ENCODE measurements around the gene APOC3.

The APOC3 gene

DNA sequence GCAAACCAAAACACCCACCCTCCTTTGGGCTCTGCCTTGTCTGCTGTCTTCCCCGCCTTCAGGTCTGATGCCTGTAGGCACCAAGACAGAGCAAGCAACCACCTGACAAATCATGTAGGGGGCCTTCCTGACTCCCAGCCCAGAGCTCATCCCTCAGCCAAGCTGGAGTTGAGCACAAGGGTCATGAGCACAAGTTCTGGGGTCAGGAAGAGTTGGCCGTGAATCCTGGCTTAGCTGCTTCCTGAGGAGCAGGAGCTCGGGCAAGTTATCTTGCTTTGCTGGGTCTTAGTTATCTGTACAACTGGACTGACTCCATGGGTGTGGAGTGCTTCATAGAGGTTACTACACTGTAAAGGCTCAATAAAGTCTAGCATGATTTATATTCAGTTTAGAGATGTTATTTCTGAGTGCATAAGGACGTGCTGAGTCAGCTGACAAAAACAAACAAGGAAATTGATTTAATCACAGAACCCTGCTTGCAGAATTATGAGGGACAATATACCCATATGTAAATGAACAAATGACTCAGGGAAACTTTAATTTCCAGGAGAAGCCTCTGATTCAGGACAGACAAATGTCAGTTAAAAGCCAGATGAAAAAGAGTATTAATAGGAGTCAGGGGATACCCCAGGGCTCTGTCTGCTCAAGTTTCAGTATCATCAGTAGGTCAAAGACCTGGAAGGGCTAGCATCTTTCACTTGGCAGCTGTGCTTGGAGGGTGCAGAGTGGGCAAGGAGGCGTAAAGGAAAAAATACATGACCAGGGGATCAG, 22.7 kb downstream of the APOC3 start:
- H3K4me3 ChIP-seq (ENCODE audit: low read length), result no peak overlapping the region
- no peak for DNase-seq (ENCODE audit: low read depth)

DNA sequence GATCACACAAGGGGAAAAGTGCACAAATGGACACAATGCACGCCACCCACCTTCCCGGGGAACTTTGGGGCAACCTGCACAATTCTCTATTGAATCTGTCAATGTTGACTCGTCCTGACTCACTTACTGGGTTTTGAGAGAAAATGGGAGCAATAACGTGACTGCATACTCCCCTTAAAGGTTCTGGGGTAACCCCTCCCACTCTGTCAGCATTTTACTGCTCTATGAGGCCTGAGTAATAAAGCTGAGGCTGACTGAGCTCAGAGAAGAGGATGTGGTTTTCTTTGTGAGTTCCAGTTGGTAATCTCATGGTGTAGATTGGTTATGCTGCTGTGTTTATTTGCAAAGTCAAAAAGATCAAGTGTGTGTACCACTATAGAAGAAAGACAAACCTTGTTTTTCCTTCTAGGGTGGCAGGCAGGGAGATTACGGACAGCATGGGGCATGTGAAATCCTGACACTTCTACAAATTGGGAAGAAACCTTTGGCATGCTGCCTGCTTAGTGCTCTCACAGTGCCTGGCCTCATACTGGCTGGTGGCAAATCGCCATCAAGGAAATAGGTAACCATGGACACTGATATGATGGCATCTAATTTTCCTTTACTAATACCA, 23.9 kb downstream of the APOC3 start:
- no peak overlapping the region for H3K4me3 ChIP-seq (ENCODE audit: low read length)
- TF ChIP-seq, protein P1, sequence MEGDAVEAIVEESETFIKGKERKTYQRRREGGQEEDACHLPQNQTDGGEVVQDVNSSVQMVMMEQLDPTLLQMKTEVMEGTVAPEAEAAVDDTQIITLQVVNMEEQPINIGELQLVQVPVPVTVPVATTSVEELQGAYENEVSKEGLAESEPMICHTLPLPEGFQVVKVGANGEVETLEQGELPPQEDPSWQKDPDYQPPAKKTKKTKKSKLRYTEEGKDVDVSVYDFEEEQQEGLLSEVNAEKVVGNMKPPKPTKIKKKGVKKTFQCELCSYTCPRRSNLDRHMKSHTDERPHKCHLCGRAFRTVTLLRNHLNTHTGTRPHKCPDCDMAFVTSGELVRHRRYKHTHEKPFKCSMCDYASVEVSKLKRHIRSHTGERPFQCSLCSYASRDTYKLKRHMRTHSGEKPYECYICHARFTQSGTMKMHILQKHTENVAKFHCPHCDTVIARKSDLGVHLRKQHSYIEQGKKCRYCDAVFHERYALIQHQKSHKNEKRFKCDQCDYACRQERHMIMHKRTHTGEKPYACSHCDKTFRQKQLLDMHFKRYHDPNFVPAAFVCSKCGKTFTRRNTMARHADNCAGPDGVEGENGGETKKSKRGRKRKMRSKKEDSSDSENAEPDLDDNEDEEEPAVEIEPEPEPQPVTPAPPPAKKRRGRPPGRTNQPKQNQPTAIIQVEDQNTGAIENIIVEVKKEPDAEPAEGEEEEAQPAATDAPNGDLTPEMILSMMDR (conservative IDR thresholded peaks at IDR 0.05; ENCODE audit: low read length), result no peak
- DNase-seq (ENCODE audit: low read depth), result peak; percentile 88

More for the DNA sequence above, 22.7 kb downstream of the APOC3 start:
- TF ChIP-seq, protein P1 (conservative IDR thresholded peaks at IDR 0.05; ENCODE audit: low read length), result no peak

DNA sequence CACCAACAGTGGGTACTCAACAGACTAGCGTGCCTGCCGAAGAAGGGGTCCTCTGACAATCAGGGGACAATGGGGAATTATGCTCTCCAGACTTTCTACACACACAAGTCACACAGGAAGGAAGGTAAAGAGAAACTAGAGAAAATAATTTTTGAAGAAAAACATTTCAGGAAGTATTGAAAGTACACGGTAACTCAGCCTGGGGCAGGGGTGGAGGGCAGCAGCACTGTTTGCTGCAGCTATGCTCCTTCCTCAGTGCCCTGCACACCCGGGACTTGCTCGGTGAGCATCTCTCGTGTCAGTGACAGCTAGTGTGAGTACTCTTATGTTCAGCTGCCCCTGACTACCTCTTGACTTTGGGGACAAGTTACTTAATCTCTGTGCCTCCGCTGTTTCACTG, 25.7 kb downstream of the APOC3 start:
- H3K4me3 ChIP-seq (ENCODE audit: low read length), result no peak overlapping the region
- no peak for DNase-seq (ENCODE audit: low read depth)
- TF ChIP-seq, protein P1 (conservative IDR thresholded peaks at IDR 0.05; ENCODE audit: low read length), result no peak

DNA sequence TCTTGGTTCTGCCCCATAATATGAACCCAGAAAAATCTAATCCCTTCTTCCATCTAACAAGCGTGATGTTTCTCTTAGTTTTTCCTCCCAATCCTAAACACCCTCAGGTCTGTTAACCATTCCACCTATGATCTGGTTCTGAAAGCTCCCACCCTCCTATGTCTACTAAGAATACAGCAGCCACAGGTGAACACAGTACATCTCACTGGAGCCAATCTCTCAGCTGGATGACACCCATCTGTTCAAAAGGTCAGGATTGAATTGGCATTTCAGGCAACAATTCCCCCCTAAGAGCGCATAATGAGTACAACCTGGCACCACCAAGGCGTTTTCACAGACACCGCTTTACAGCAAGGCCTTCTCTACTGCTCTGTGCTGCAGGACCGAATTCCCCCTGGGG, 26.7 kb downstream of the APOC3 start:
- H3K4me3 ChIP-seq (ENCODE audit: low read length), result no peak overlapping the region
- no peak for DNase-seq (ENCODE audit: low read depth)
- TF ChIP-seq, protein P1 (conservative IDR thresholded peaks at IDR 0.05; ENCODE audit: low read length), result no peak

DNA sequence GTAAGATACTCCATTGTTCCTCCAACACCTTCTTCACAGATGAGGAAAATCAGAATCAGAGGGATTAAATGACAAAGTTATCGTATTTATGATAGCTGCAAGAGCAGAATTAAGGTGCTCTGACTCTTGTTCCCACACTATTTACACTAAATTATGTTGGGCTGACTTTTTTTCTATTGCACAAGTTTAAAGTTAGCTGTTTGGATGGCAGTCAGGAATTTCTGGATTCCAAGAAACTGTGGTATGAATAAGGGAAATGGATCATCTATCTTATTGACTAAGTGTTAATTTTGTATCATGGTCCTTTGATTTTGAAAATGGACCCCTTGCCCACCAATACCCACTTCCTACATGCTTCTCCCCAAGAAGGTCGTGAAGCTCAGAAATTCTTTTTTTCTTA, 27.6 kb downstream of the APOC3 start:
- no peak overlapping the region for H3K4me3 ChIP-seq (ENCODE audit: low read length)
- TF ChIP-seq, protein P1 (conservative IDR thresholded peaks at IDR 0.05; ENCODE audit: low read length), result no peak
- peak; percentile 64 for DNase-seq (ENCODE audit: low read depth)

DNA sequence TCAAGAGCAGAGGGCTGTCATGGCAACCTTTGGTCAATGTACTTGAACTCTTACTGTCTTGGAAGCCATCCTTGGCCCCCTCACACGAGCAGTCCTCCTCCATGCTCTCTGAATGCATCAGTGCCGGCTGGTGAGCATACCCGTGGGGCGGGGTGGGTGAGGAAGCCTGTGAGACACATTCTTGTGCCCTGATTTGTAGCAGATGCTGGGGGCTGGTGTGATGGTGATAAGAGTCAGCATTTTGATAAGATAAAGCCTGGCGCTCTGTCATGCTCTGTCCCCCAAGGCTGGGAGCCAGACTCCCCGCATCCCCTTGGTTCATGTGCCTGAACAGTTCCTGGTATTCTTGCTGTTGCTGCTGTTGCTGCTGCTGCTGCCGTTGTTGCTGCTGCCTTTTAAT, 28.2 kb downstream of the APOC3 start:
- TF ChIP-seq, protein P1 (conservative IDR thresholded peaks at IDR 0.05; ENCODE audit: low read length), result no peak
- no peak for DNase-seq (ENCODE audit: low read depth)
- H3K4me3 ChIP-seq (ENCODE audit: low read length), result no peak overlapping the region

DNA sequence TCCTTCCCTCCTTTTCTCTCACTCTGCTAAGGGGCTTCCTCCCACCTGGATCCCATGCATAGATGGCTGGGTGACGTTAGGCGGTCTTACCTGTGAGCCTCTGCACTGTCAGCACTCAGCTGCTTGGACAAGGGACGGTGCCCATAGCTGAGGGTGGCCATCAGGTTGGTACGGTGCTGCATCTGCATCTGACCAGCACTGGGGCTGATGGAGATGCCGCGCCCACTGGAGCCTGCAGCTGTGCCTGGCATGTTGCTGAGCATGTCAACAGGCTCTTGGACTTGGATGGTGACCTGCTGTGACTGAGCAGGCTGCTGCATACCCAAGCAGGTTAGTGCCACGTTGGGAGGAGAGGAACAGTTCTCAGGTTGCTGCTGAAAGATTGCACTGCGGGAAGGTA, 29.5 kb downstream of the APOC3 start:
- H3K4me3 ChIP-seq (ENCODE audit: low read length), result no peak overlapping the region
- DNase-seq (ENCODE audit: low read depth), result no peak
- TF ChIP-seq, protein P1 (conservative IDR thresholded peaks at IDR 0.05; ENCODE audit: low read length), result no peak
